GM12878 (cell line): ENCODE results near the gene MEAK7. TPM values are rescaled to one million over a fixed set of nuclear protein-coding genes. Genes with fewer than 3 reads are reported as not detected.
"Not testable (repeated sequence)": the region's sequence is repeated elsewhere in the genome, so short reads cannot be mapped to it uniquely, and the experiment has no call there.

Experiments used
- ATAC-seq: fragments of 200-7000 bp; cut with Tn5 transposase; 3 replicates; pipeline ENCODE4 v1.9.1; 2020; ENCODE audit warnings: mild to moderate bottlenecking, moderate library complexity
- BruUV-seq: library from RNA; stranded (reverse); fragments of 400-500 nt; replicated peaks from 2 replicates; lab custom pipeline; 2021; lab: Mats Ljungman, UMichigan
- CTCF ChIA-PET: fragments of 300-600 bp; sonication (Branson Sonifier 250); formaldehyde crosslinking; extraction: SDS; loops from one replicate; lab custom pipeline; 2021; ENCODE audit warnings: inconsistent platforms; lab: Yijun Ruan, JAX
- POLR2A ChIA-PET: fragments of 350-600 bp; formaldehyde crosslinking; extraction: SDS; loops from one replicate; lab custom pipeline; 2021; ENCODE audit warnings: inconsistent platforms; lab: Charles Lee
- RAD21 ChIA-PET: fragments of 300-600 bp; sonication (Branson Sonifier 250); formaldehyde crosslinking; loops from one replicate; lab custom pipeline; 2023; ENCODE audit warnings: antibody characterized with exemption; ENCODE audit not compliant: unreplicated experiment; lab: Charles Lee
- SMC1A ChIA-PET: fragments of 300-600 bp; sonication (Branson Sonifier 250); formaldehyde crosslinking; loops from one replicate; lab custom pipeline; 2023; ENCODE audit not compliant: unreplicated experiment, uncharacterized antibody; lab: Charles Lee
- DNase-seq: peaks from one replicate; pipeline ENCODE4 v3.0.0-alpha.2; 2011; ENCODE audit warnings: low read depth, low spot score
- FAIRE-seq: peaks from 3 replicates; lab custom pipeline; 2011; peaks lifted over from hg19 to GRCh38; lab: Jason Lieb, UNC
- H2AFZ ChIP-seq: 2 replicates; pipeline ENCODE4 v1.6.0; 2011; ENCODE audit warnings: low read depth, low read length, control low read depth; ENCODE audit not compliant: control insufficient read depth
- H3K27ac ChIP-seq: 2 replicates; pipeline ENCODE4 v1.5.1; 2011; ENCODE audit warnings: control low read depth; ENCODE audit not compliant: control insufficient read depth, insufficient read depth
- H3K27me3 ChIP-seq, 2 experiments: replicated peaks in 1 of 2; 2 replicates each; pipeline versions ENCODE4 v1.6.0 to v1.6.1; 2011; ENCODE audit warnings: low read length in 1 of 2; ENCODE audit not compliant: control insufficient read depth in 2 of 2, insufficient read depth in 2 of 2
- H3K36me3 ChIP-seq, 2 experiments: 2 replicates each; pipeline ENCODE4 v1.5.1; 2011; ENCODE audit warnings: low read length in 1 of 2; ENCODE audit not compliant: control insufficient read depth in 2 of 2, insufficient read depth in 2 of 2
- H3K4me1 ChIP-seq: 2 replicates; pipeline ENCODE4 v1.6.1; 2011; ENCODE audit warnings: mild to moderate bottlenecking, low read length, moderate library complexity, mixed read lengths; ENCODE audit not compliant: control insufficient read depth, insufficient read depth
- H3K4me2 ChIP-seq: 2 replicates; pipeline ENCODE4 v1.6.0; 2011; ENCODE audit warnings: control low read depth; ENCODE audit not compliant: control insufficient read depth, insufficient read depth
- H3K4me3 ChIP-seq: fragments of 200-600 bp; sonication (generic); 2 replicates; pipeline ENCODE4 v1.5.1; 2016
- H3K79me2 ChIP-seq: 2 replicates; pipeline ENCODE4 v1.6.0; 2011; ENCODE audit warnings: low read length; ENCODE audit not compliant: control insufficient read depth, insufficient read depth
- H3K9ac ChIP-seq: 2 replicates; pipeline ENCODE4 v1.8.0; 2011; ENCODE audit warnings: low read length, control low read depth, mixed read lengths; ENCODE audit not compliant: control insufficient read depth, insufficient read depth
- H3K9me3 ChIP-seq: replicated peaks from 3 replicates; pipeline ENCODE4 v1.5.1; 2011; ENCODE audit warnings: mild to moderate bottlenecking, low read length; ENCODE audit not compliant: control insufficient read depth, insufficient read depth
- H4K20me1 ChIP-seq: 2 replicates; pipeline ENCODE4 v1.6.0; 2011; ENCODE audit not compliant: control insufficient read depth, insufficient read depth
- CREM ChIP-seq: IDR thresholded peaks from 2 replicates; pipeline ENCODE4 v1.6.1; 2014; ENCODE audit warnings: antibody characterized with exemption, low read depth
- DPF2 ChIP-seq: fragments of 450-650 bp; IDR thresholded peaks from 2 replicates; pipeline ENCODE4 v1.6.1; 2017; ENCODE audit warnings: mild to moderate bottlenecking
- HCFC1 ChIP-seq: fragments of 150-350 bp; IDR thresholded peaks from 2 replicates; pipeline ENCODE4 v1.6.1; 2014; ENCODE audit warnings: low read length
- POLR2AphosphoS5 ChIP-seq: IDR thresholded peaks from 2 replicates; pipeline ENCODE4 v1.6.1; 2011; ENCODE audit warnings: mild to moderate bottlenecking, low read length, inconsistent platforms
- ZNF24 ChIP-seq: fragments of 450-650 bp; IDR thresholded peaks from 2 replicates; pipeline ENCODE4 v1.6.1; 2017; ENCODE audit warnings: antibody characterized with exemption, mild to moderate bottlenecking
- WGBS: methylation state at CpG from one replicate; pipeline ENCODE4 v1.1.6; 2016; ENCODE audit warnings: low lambda C conversion rate; ENCODE audit not compliant: insufficient replicate concordance, insufficient coverage; ENCODE audit errors: missing lambda C conversion rate; 5-methylcytosine and 5-hydroxymethylcytosine counted together
- in situ Hi-C: fragments of 300-500 bp; cut with MboI; formaldehyde crosslinking; loops from 9 replicates; pipeline ENCODE4 v1.14.3; 2018; ENCODE audit warnings: mixed read lengths
- intact Hi-C: fragments of 100-400 bp; cut with micrococcal nuclease; formaldehyde crosslinking; loops from one replicate; pipeline ENCODE4 v1.14.2; 2022; ENCODE audit not compliant: unreplicated experiment
- polyA plus RNA-seq, 11 experiments: library from polyadenylated mRNA; depleted of rRNA in 4 of 11; unstranded in 6 of 11; stranded (reverse) in 5 of 11; fragments of >200 nt; fragmentation: Nextera tagmentation in 4 of 11; fragmentation: Illumina TruSeq in 1 of 11; extraction: Ambion mirVana in 4 of 11; extraction: Trizol in 1 of 11; gene quantifications; 1 replicate in 1 of 11; 2 replicates in 10 of 11; pipeline versions ENCODE4 v1.2.1 to v1.2.3, GENCODE V29; 2011 to 2016; ENCODE audit warnings: inconsistent platforms in 2 of 11, missing spikeins in 2 of 11, low read depth in 1 of 11
- total RNA-seq, 4 experiments: library from RNA; depleted of rRNA in 3 of 4; stranded (reverse); fragments of >200 nt in 3 of 4; fragmentation: Illumina TruSeq in 1 of 4; extraction: Trizol in 1 of 4; gene quantifications; 2 replicates each; pipeline versions ENCODE4 v1.2.1 to v1.2.3, GENCODE V29; 2013 to 2021
- TF ChIP-seq, protein P1 (sequence below): fragments of 450-650 bp; IDR thresholded peaks from 2 replicates; pipeline ENCODE4 v1.6.1; 2017; ENCODE audit warnings: mild to moderate bottlenecking, moderate library complexity
- TF ChIP-seq, protein P2 (sequence below): fragments of 450-650 bp; IDR thresholded peaks from 2 replicates; pipeline ENCODE4 v1.6.1; 2018; ENCODE audit warnings: mild to moderate bottlenecking, low read depth, moderate library complexity; ENCODE audit not compliant: partially characterized antibody
- TF ChIP-seq, protein P3 (sequence below): IDR thresholded peaks from 2 replicates; pipeline ENCODE4 v1.6.1; 2011; ENCODE audit warnings: mild to moderate bottlenecking, low read depth, low read length, moderate library complexity; ENCODE audit not compliant: insufficient replicate concordance

Gene MEAK7
- total and polyA plus RNA-seq, 10 of the 15 experiments (the other 5 are each of a cell fraction or from before 2014, with no cell fraction given) = 1.4 to 11.9 (median 6.4) TPM

DNA sequence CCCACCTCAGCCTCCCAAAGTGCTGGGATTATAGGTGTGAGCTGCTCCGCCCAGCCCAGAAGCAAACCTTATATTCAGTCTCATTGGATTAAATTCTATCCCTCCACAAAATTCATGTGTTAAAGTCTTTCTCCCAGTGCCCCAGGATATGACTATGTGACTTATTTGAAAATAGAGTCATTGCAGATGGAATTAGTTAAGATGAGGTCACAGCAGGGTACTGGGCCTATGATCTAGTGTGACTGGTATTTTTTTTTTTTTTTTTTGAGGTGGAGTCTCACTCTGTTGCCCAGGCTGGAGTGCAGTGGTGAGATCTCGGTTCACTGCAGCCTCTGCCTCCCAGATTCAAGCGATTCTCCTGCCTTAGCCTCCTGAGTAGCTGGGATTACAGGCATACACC is 13.8 kb upstream of the MEAK7 start:
- 89% methylated on average over 3 of the region's 3 CpGs for WGBS
- RAD21 ChIA-PET = interaction anchor here (0.6 kb wide), 1 partner anchor 126 kb away, joined by 3 read pairs; no protein-coding TSS in a partner anchor
- FAIRE-seq, H3K27me3 ChIP-seq, BruUV-seq, H3K27ac ChIP-seq, H3K9me3 ChIP-seq, H3K9ac ChIP-seq, H3K79me2 ChIP-seq, POLR2A ChIA-PET, ATAC-seq, H3K4me3 ChIP-seq, H2AFZ ChIP-seq, intact Hi-C loops, DNase-seq, H3K36me3 ChIP-seq, H4K20me1 ChIP-seq, H3K4me2 ChIP-seq: not testable (repeated sequence)
- H3K4me1 ChIP-seq = peaks cover 40% of the 10 kb centered on the region
- in situ Hi-C loops = loop anchor here (25.0 kb wide), 1 partner anchor 444 kb away; no protein-coding TSS in a partner anchor
- SMC1A ChIA-PET = interaction anchor here (0.7 to 13.2 kb wide), 7 partner anchors 9 to 104 kb away, joined by 3 to 183 read pairs (median 9); partner anchors contain the start of gene COTL1
- CTCF ChIA-PET = interaction anchor here (0.6 to 3.4 kb wide), 2 partner anchors 11 to 104 kb away, joined by 3 to 18 read pairs; no protein-coding TSS in a partner anchor

DNA sequence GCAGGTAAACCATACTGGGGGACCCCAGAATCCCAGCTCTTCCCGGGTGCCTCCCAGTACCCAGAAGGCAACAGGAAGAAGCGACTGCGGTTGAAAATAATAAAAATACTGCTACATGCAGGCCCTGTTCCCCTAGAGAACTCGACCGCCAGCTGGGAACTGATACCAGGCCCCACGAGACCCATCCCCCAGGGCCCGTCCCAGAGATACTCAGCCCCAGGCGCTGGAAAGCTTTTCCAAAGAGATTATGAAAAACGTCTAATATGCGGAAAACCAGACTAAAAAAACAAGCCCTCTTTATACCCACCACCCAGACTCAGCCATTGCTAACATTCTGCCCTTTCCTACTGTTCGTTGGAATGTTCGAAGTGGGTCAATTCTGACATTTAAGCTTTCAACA is 12.9 kb upstream of the MEAK7 start:
- ATAC-seq = no peak
- no TSS peak for BruUV-seq
- WGBS = 94% methylated on average over 12 of the region's 12 CpGs
- no peaks in the 10 kb centered on the region for H3K27me3 ChIP-seq
- H2AFZ ChIP-seq = no peak overlapping the region
- in situ Hi-C loops (loop anchor here (25.0 kb wide), 1 partner anchor 445 kb away; no protein-coding TSS in a partner anchor), intact Hi-C loops (no loop called here)
- H3K79me2 ChIP-seq = no peaks in the 10 kb centered on the region; the same call in 1 of the 2 replicates
- ChIA-PET CTCF (no interaction called here), POLR2A (interaction anchor here (0.6 to 1.3 kb wide), 2 partner anchors 14 to 75 kb away, joined by 3 read pairs; no protein-coding TSS in a partner anchor), RAD21 (no interaction called here), SMC1A (interaction anchor here (1.4 to 13.2 kb wide), 5 partner anchors 45 to 105 kb away, joined by 4 to 183 read pairs (median 20); partner anchors contain the start of gene COTL1)
- no peak overlapping the region for H3K27ac ChIP-seq
- H3K9me3 ChIP-seq = no peaks in the 10 kb centered on the region
- H3K4me3 ChIP-seq = no peak overlapping the region
- H4K20me1 ChIP-seq = no peaks in the 10 kb centered on the region
- no peak overlapping the region for H3K4me2 ChIP-seq
- H3K9ac ChIP-seq = no peak overlapping the region
- FAIRE-seq = no peak
- H3K4me1 ChIP-seq = peaks cover 43% of the 10 kb centered on the region
- DNase-seq = no peak
- H3K36me3 ChIP-seq = no peaks in the 10 kb centered on the region
- TF ChIP-seq, protein P1, sequence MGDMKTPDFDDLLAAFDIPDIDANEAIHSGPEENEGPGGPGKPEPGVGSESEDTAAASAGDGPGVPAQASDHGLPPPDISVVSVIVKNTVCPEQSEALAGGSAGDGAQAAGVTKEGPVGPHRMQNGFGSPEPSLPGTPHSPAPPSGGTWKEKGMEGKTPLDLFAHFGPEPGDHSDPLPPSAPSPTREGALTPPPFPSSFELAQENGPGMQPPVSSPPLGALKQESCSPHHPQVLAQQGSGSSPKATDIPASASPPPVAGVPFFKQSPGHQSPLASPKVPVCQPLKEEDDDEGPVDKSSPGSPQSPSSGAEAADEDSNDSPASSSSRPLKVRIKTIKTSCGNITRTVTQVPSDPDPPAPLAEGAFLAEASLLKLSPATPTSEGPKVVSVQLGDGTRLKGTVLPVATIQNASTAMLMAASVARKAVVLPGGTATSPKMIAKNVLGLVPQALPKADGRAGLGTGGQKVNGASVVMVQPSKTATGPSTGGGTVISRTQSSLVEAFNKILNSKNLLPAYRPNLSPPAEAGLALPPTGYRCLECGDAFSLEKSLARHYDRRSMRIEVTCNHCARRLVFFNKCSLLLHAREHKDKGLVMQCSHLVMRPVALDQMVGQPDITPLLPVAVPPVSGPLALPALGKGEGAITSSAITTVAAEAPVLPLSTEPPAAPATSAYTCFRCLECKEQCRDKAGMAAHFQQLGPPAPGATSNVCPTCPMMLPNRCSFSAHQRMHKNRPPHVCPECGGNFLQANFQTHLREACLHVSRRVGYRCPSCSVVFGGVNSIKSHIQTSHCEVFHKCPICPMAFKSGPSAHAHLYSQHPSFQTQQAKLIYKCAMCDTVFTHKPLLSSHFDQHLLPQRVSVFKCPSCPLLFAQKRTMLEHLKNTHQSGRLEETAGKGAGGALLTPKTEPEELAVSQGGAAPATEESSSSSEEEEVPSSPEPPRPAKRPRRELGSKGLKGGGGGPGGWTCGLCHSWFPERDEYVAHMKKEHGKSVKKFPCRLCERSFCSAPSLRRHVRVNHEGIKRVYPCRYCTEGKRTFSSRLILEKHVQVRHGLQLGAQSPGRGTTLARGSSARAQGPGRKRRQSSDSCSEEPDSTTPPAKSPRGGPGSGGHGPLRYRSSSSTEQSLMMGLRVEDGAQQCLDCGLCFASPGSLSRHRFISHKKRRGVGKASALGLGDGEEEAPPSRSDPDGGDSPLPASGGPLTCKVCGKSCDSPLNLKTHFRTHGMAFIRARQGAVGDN = no peak
- TF ChIP-seq ZNF24 (no peak), POLR2AphosphoS5 (no peak), HCFC1 (no peak), DPF2 (no peak), CREM (no peak)
- TF ChIP-seq, protein P2, sequence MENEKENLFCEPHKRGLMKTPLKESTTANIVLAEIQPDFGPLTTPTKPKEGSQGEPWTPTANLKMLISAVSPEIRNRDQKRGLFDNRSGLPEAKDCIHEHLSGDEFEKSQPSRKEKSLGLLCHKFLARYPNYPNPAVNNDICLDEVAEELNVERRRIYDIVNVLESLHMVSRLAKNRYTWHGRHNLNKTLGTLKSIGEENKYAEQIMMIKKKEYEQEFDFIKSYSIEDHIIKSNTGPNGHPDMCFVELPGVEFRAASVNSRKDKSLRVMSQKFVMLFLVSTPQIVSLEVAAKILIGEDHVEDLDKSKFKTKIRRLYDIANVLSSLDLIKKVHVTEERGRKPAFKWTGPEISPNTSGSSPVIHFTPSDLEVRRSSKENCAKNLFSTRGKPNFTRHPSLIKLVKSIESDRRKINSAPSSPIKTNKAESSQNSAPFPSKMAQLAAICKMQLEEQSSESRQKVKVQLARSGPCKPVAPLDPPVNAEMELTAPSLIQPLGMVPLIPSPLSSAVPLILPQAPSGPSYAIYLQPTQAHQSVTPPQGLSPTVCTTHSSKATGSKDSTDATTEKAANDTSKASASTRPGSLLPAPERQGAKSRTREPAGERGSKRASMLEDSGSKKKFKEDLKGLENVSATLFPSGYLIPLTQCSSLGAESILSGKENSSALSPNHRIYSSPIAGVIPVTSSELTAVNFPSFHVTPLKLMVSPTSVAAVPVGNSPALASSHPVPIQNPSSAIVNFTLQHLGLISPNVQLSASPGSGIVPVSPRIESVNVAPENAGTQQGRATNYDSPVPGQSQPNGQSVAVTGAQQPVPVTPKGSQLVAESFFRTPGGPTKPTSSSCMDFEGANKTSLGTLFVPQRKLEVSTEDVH = no peak
- TF ChIP-seq, protein P3, sequence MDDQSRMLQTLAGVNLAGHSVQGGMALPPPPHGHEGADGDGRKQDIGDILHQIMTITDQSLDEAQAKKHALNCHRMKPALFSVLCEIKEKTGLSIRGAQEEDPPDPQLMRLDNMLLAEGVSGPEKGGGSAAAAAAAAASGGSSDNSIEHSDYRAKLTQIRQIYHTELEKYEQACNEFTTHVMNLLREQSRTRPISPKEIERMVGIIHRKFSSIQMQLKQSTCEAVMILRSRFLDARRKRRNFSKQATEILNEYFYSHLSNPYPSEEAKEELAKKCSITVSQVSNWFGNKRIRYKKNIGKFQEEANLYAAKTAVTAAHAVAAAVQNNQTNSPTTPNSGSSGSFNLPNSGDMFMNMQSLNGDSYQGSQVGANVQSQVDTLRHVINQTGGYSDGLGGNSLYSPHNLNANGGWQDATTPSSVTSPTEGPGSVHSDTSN = no peak
